Measurements from ENCODE around the gene GCG.

Gene GCG

GRCh38 chr2:162184821-162185450 is 32.9 kb upstream of the GCG start:
- Histone ChIP-seq H4K12ac (ENCODE audit: low read depth, low read length) (no peak overlapping the region), H3K27me3 (ENCODE audit: insufficient read depth, low read length) (no peaks in the 10 kb centered on the region), H3K4me3 (ENCODE audit: low read depth, low read length) (no peak overlapping the region), H3K4me2 (ENCODE audit: low read length) (no peak overlapping the region), H2BK120ac (ENCODE audit: insufficient read depth, low read length, poor library complexity) (no peak overlapping the region), H3K79me1 (ENCODE audit: low read length) (no peaks in the 10 kb centered on the region), H3K79me2 (ENCODE audit: control insufficient read depth, insufficient read depth, low read length, poor library complexity) (no peaks in the 10 kb centered on the region), H4K91ac (ENCODE audit: low read depth, low read length) (no peak overlapping the region), H3K14ac (ENCODE audit: low read length) (no peak overlapping the region), H4K8ac (ENCODE audit: low read depth, low read length) (no peak overlapping the region), H3K9me3 (ENCODE audit: insufficient read depth, low read depth, low read length) (no peaks in the 10 kb centered on the region), H2AK5ac (ENCODE audit: low read length) (no peak overlapping the region), H3K36me3 (ENCODE audit: control insufficient read depth in 1 of 2, insufficient read depth in 2 of 2, low read length in 2 of 2) (no peaks in the 10 kb centered on the region), H3K4ac (ENCODE audit: low read depth, low read length) (no peak overlapping the region), H3K9ac (ENCODE audit: low read length) (no peak overlapping the region), H3K18ac (ENCODE audit: low read length) (no peak overlapping the region), H2BK5ac (ENCODE audit: low read depth, low read length, poor library complexity) (no peak overlapping the region), H3K4me1 (ENCODE audit: control insufficient read depth in 1 of 2, insufficient read depth in 2 of 2, low read length in 2 of 2) (no peaks in the 10 kb centered on the region), H3K23ac (ENCODE audit: low read length) (no peak overlapping the region), H3K27ac (ENCODE audit: low read depth, low read length) (no peak overlapping the region), H2AFZ (ENCODE audit: insufficient read depth, low read length, poor library complexity) (no peak overlapping the region), H2BK12ac (ENCODE audit: low read length) (no peak overlapping the region)
- no CpG with 5 or more reads among the region's 2 CpGs for WGBS (ENCODE audit: extremely low coverage, insufficient coverage, insufficient read length)
- no peak for DNase-seq

DNA sequence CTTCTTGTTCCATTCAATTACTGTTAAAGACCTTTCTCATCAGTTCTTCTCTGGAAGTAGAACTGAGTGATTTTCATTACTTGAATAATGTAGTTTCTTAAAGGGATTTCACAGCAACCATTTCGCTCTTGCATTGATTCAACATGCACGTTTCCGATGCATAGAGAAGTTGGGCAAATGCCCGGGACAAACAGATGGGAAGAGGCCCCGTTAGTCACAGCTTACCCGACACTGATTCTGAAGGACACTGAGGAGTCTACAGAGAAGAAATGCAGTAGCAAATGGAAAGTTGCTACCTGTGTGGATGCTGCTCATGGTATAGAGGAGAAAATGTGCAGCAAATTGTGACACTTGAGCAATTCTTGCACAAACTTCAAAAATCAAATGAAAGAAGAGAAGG is 32.3 kb upstream of the GCG start:
- Histone ChIP-seq H3K27ac (ENCODE audit: low read depth, low read length) (no peak overlapping the region), H2BK5ac (ENCODE audit: low read depth, low read length, poor library complexity) (no peak overlapping the region), H4K91ac (ENCODE audit: low read depth, low read length) (no peak overlapping the region), H3K4me3 (ENCODE audit: low read depth, low read length) (no peak overlapping the region), H4K12ac (ENCODE audit: low read depth, low read length) (no peak overlapping the region), H3K4me2 (ENCODE audit: low read length) (no peak overlapping the region), H2BK12ac (ENCODE audit: low read length) (no peak overlapping the region), H3K27me3 (ENCODE audit: insufficient read depth, low read length) (no peaks in the 10 kb centered on the region), H2AFZ (ENCODE audit: insufficient read depth, low read length, poor library complexity) (no peak overlapping the region), H4K8ac (ENCODE audit: low read depth, low read length) (no peak overlapping the region), H3K4me1 (ENCODE audit: control insufficient read depth in 1 of 2, insufficient read depth in 2 of 2, low read length in 2 of 2) (no peaks in the 10 kb centered on the region), H2BK120ac (ENCODE audit: insufficient read depth, low read length, poor library complexity) (no peak overlapping the region), H3K36me3 (ENCODE audit: control insufficient read depth in 1 of 2, insufficient read depth in 2 of 2, low read length in 2 of 2) (no peaks in the 10 kb centered on the region), H3K14ac (ENCODE audit: low read length) (no peak overlapping the region), H3K23ac (ENCODE audit: low read length) (no peak overlapping the region), H2AK5ac (ENCODE audit: low read length) (no peak overlapping the region), H3K18ac (ENCODE audit: low read length) (no peak overlapping the region), H3K4ac (ENCODE audit: low read depth, low read length) (no peak overlapping the region), H3K9ac (ENCODE audit: low read length) (no peak overlapping the region), H3K9me3 (ENCODE audit: insufficient read depth, low read depth, low read length) (no peaks in the 10 kb centered on the region), H3K79me1 (ENCODE audit: low read length) (no peaks in the 10 kb centered on the region), H3K79me2 (ENCODE audit: control insufficient read depth, insufficient read depth, low read length, poor library complexity) (no peaks in the 10 kb centered on the region)
- WGBS (ENCODE audit: extremely low coverage, insufficient coverage, insufficient read length): no CpG with 5 or more reads among the region's 6 CpGs
- no peak for DNase-seq

DNA sequence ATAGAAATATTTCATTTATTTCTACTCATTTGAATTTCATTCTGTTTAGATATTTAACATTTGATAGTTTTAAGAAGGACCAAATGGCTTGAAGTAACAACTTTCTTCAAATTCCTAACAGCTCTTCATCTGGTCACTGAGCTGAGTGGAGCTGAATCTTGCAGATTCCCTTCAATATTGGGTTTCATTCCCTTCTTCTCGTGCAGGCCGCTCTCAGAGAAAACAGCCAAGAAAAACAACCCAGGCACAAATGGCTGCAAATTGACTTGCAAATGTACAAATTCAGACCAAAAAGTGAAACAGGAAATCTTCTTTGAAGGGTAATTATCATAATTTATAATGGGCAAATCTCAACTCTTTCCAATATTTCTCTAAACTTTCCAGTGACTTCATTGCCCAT is 30.3 kb upstream of the GCG start:
- no CpG with 5 or more reads among the region's 2 CpGs for WGBS (ENCODE audit: extremely low coverage, insufficient coverage, insufficient read length)
- H3K36me3 ChIP-seq (ENCODE audit: control insufficient read depth in 1 of 2, insufficient read depth in 2 of 2, low read length in 2 of 2): no peaks in the 10 kb centered on the region

GRCh38 chr2:162177301-162177700 is 25.3 kb upstream of the GCG start:
- H3K79me2 ChIP-seq (ENCODE audit: control insufficient read depth, insufficient read depth, low read length, poor library complexity): no peaks in the 10 kb centered on the region
- no peak overlapping the region for H4K91ac ChIP-seq (ENCODE audit: low read depth, low read length)
- no peak overlapping the region for H3K4ac ChIP-seq (ENCODE audit: low read depth, low read length)
- WGBS (ENCODE audit: extremely low coverage, insufficient coverage, insufficient read length): 100% methylated on average over 2 of the region's 4 CpGs
- no peak overlapping the region for H4K8ac ChIP-seq (ENCODE audit: low read depth, low read length)
- no peaks in the 10 kb centered on the region for H3K27me3 ChIP-seq (ENCODE audit: insufficient read depth, low read length)
- peak; percentile 59 to 79 for DNase-seq
- H2AFZ ChIP-seq (ENCODE audit: insufficient read depth, low read length, poor library complexity): no peak overlapping the region
- H3K36me3 ChIP-seq (ENCODE audit: control insufficient read depth in 1 of 2, insufficient read depth in 2 of 2, low read length in 2 of 2): no peaks in the 10 kb centered on the region
- no peak overlapping the region for H2BK5ac ChIP-seq (ENCODE audit: low read depth, low read length, poor library complexity)
- H3K9ac ChIP-seq (ENCODE audit: low read length): no peak overlapping the region
- no peaks in the 10 kb centered on the region for H3K4me1 ChIP-seq (ENCODE audit: control insufficient read depth in 1 of 2, insufficient read depth in 2 of 2, low read length in 2 of 2)
- H3K79me1 ChIP-seq (ENCODE audit: low read length): no peaks in the 10 kb centered on the region
- no peak overlapping the region for H3K23ac ChIP-seq (ENCODE audit: low read length)
- no peak overlapping the region for H3K14ac ChIP-seq (ENCODE audit: low read length)
- no peak overlapping the region for H3K18ac ChIP-seq (ENCODE audit: low read length)
- H2BK12ac ChIP-seq (ENCODE audit: low read length): no peak overlapping the region
- H3K4me2 ChIP-seq (ENCODE audit: low read length): no peak overlapping the region
- H3K27ac ChIP-seq (ENCODE audit: low read depth, low read length): no peak overlapping the region
- H2AK5ac ChIP-seq (ENCODE audit: low read length): no peak overlapping the region
- no peaks in the 10 kb centered on the region for H3K9me3 ChIP-seq (ENCODE audit: insufficient read depth, low read depth, low read length)
- H2BK120ac ChIP-seq (ENCODE audit: insufficient read depth, low read length, poor library complexity): no peak overlapping the region
- no peak overlapping the region for H4K12ac ChIP-seq (ENCODE audit: low read depth, low read length)
- H3K4me3 ChIP-seq (ENCODE audit: low read depth, low read length): no peak overlapping the region

More for the DNA sequence above, 30.3 kb upstream of the GCG start:
- Histone ChIP-seq H3K4me2 (ENCODE audit: low read length) (no peak overlapping the region), H4K8ac (ENCODE audit: low read depth, low read length) (no peak overlapping the region), H3K27ac (ENCODE audit: low read depth, low read length) (no peak overlapping the region), H3K27me3 (ENCODE audit: insufficient read depth, low read length) (no peaks in the 10 kb centered on the region), H3K14ac (ENCODE audit: low read length) (no peak overlapping the region), H4K12ac (ENCODE audit: low read depth, low read length) (no peak overlapping the region), H2BK5ac (ENCODE audit: low read depth, low read length, poor library complexity) (no peak overlapping the region), H3K18ac (ENCODE audit: low read length) (no peak overlapping the region), H2BK12ac (ENCODE audit: low read length) (no peak overlapping the region), H2AK5ac (ENCODE audit: low read length) (no peak overlapping the region), H3K4me1 (ENCODE audit: control insufficient read depth in 1 of 2, insufficient read depth in 2 of 2, low read length in 2 of 2) (no peaks in the 10 kb centered on the region), H3K9me3 (ENCODE audit: insufficient read depth, low read depth, low read length) (no peaks in the 10 kb centered on the region), H3K79me1 (ENCODE audit: low read length) (no peaks in the 10 kb centered on the region), H3K4me3 (ENCODE audit: low read depth, low read length) (no peak overlapping the region), H4K91ac (ENCODE audit: low read depth, low read length) (no peak overlapping the region), H3K9ac (ENCODE audit: low read length) (no peak overlapping the region), H3K23ac (ENCODE audit: low read length) (no peak overlapping the region), H2AFZ (ENCODE audit: insufficient read depth, low read length, poor library complexity) (no peak overlapping the region), H3K79me2 (ENCODE audit: control insufficient read depth, insufficient read depth, low read length, poor library complexity) (no peaks in the 10 kb centered on the region), H2BK120ac (ENCODE audit: insufficient read depth, low read length, poor library complexity) (no peak overlapping the region), H3K4ac (ENCODE audit: low read depth, low read length) (no peak overlapping the region)
- DNase-seq: no peak

Data from trophoblast cell (in vitro differentiated cells and primary cell).